Psoas muscle (tissue), 8 donors: ENCODE data around the gene CAB39. TPM values are rescaled to one million over a fixed set of nuclear protein-coding genes. Genes with fewer than 3 reads are reported as not detected.

Source experiments
- ATAC-seq, 4 donors: fragments of 200-7000 bp; cut with Tn5 transposase; one replicate each; pipeline ENCODE4 v1.9.1; 2020; ENCODE audit warnings: moderate library complexity in 3 of 4, mild to moderate bottlenecking in 2 of 4
- DNase-seq, 2 donors: peaks; one replicate each; pipeline ENCODE4 v3.0.0-alpha.2; 2020
- H3K27ac ChIP-seq: fragments of 200-600 bp; one replicate; pipeline ENCODE4 v1.8.0; 2022
- H3K27me3 ChIP-seq, 3 donors: fragments of 200-600 bp in 1 of 3; one replicate each; pipeline versions ENCODE4 v1.6.1 to v1.8.0; 2013 to 2022; ENCODE audit warnings: low read length in 2 of 3, mild to moderate bottlenecking in 2 of 3, moderate library complexity in 1 of 3; ENCODE audit not compliant: insufficient read depth in 3 of 3
- H3K36me3 ChIP-seq, 2 donors: fragments of 200-600 bp in 1 of 2; one replicate each; pipeline versions ENCODE4 v1.6.1 to v1.8.0; 2013 to 2022; ENCODE audit warnings: low read depth in 1 of 2, mild to moderate bottlenecking in 1 of 2, moderate library complexity in 1 of 2; ENCODE audit not compliant: insufficient read depth in 1 of 2
- H3K4me1 ChIP-seq: fragments of 200-600 bp; one replicate; pipeline ENCODE4 v1.8.0; 2022
- H3K4me3 ChIP-seq: fragments of 200-600 bp; one replicate; pipeline ENCODE4 v1.8.0; 2022; ENCODE audit warnings: mild to moderate bottlenecking
- H3K9me3 ChIP-seq: fragments of 200-600 bp; one replicate; pipeline ENCODE4 v1.8.0; 2022
- CTCF ChIP-seq: fragments of 200-600 bp; IDR thresholded peaks from one replicate; pipeline ENCODE4 v1.8.0; 2022; ENCODE audit warnings: antibody characterized with exemption
- WGBS, 3 donors: extraction: QIAGEN DNeasy Blood & Tissue Kit; methylation state at CpG; one replicate each; pipeline versions ENCODE4 v1.1.6 to v1.1.7; 2013; 5-methylcytosine and 5-hydroxymethylcytosine counted together
- intact Hi-C, 2 donors: fragments of 100-400 bp; cut with DNase I; formaldehyde crosslinking; loops; one replicate each; pipeline versions ENCODE4 v1.11.0 to v1.14.2; 2022
- polyA plus RNA-seq, 3 donors: library from polyadenylated mRNA; stranded (reverse); fragments of 200-250 nt; gene quantifications; one replicate each; pipeline ENCODE4 v1.2.3, GENCODE V29; 2013
- total RNA-seq, 4 donors: library from RNA; stranded (reverse); fragmentation: NEBNext Ultra II Directional in 2 of 4; extraction: Animal tissue kit (Norgen Biotek cat#: 25700) in 2 of 4; gene quantifications; one replicate each; pipeline versions ENCODE4 v1.2.1 to v1.2.4, GENCODE V29; 2021 to 2023
- donor health status: healthy with polysubstance abuse.
- donor health status: DM: no; HTN: no; CAD: no; lungs with moderate emphysema.
- donor health status: Bipolar disorder and iron deficiency.
- donor health status: healthy.
- donor health status: DM: yes; HTN: yes; CAD: no.
- donor health status: DM: no; HTN: no; CAD: no.
- donor health status: DM: no; HTN: no; CAD: no.
- donor health status: DM: yes; HTN: yes; CAD: no.

The CAB39 gene
- total and polyA plus RNA-seq, 7 donors: 36.0 to 166 (median 123) TPM

DNA sequence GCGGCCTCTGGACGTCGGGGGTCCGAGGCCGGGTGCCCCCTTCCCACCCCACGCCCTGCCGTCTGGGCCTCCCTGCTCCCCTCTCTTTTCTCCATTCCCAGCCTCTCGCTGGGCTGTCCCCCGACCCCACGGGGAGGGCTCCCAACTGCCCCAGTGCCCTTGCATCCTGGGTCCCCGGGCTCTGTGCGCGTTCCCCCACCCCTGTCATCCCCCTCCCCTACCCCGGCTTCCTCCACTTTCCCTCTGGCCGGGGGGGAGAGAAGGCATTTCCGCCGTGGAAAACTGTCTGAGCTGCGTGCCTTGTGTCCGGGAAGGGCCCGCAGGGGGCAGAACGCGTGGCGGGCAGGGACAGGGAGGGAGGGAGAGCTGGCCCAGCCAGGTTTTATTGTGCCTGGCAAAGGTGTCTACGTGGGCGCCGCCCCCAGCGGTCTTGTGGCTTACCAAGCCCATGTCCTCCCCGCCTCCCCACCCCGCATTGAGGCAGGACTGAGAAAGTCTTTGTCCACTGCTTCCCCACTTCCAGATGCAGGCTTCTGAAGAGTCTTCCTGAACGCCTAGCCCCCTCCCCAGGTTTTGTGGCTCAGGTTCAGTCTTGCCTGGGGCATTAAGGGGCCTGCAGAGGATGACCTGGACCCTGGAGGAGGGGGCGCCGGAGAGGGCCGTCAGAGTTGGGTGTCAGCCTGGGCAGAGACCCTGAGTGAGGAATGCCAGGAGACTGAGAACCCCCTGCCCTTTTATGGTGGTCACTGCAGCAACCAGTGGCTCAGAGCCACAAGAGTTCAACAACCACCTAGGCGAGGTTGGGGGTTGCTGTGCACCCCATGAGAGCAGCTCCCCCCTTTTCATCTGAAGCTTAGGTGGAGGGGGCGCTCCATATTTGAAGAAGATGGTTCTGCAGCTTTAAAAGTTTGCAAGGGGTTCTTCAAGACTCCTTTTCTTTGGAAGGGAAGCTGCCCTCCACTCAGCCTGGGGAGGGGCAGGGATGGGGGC lies 153.4 kb downstream of the CAB39 start:
- DNase-seq: peak in 1 of 2 donors; percentile 62
- Histone ChIP-seq H3K9me3 (no peaks in the 10 kb centered on the region), H3K27me3 (peaks cover 0 to 34% (median 11%) of the 10 kb centered on the region in 3 donors), H3K4me1 (peaks cover 9% of the 10 kb centered on the region), H3K4me3 (peak overlapping the region; percentile 61), H3K27ac (no peak overlapping the region), H3K36me3 (no peaks in the 10 kb centered on the region)
- WGBS, 3 donors: 32 to 43% (median 37%) methylated on average over 27 to 35 of the region's 35 CpGs
- peak in 1 of 4 donors; percentile 5 for ATAC-seq
- no peak for TF ChIP-seq CTCF
- intact Hi-C loops: no loop called here

- H3K27me3 ChIP-seq: peaks cover 0 to 29% (median 11%) of the 10 kb centered on the region in 3 donors
- no peak overlapping the region for H3K4me3 ChIP-seq
- no peak for TF ChIP-seq CTCF
- H3K9me3 ChIP-seq: no peaks in the 10 kb centered on the region
- DNase-seq (peak in 1 of 2 donors; percentile 64), ATAC-seq (peak in 1 of 4 donors; percentile 33)
- H3K27ac ChIP-seq: no peak overlapping the region
- intact Hi-C loops: no loop called here
- 22 to 43% (median 23%) methylated on average over 12 to 13 of the region's 13 CpGs for WGBS, 3 donors
- H3K36me3 ChIP-seq: no peaks in the 10 kb centered on the region
- peaks cover 15% of the 10 kb centered on the region for H3K4me1 ChIP-seq
These were observed 154.3 kb downstream of the CAB39 start for GRCh38 chr2:230866756-230867523.

GRCh38 chr2:230868161-230868946 lies 155.7 kb downstream of the CAB39 start:
- intact Hi-C loops: no loop called here
- H3K4me1 ChIP-seq: peaks cover 15% of the 10 kb centered on the region
- H3K27me3 ChIP-seq: peaks cover 0 to 18% (median 11%) of the 10 kb centered on the region in 3 donors
- 69 to 82% (median 72%) methylated on average over 14 to 15 of the region's 15 CpGs for WGBS, 3 donors
- TF ChIP-seq CTCF: no peak
- H3K4me3 ChIP-seq: no peak overlapping the region
- DNase-seq (no peak), ATAC-seq (no peak)
- no peak overlapping the region for H3K27ac ChIP-seq
- H3K36me3 ChIP-seq: no peaks in the 10 kb centered on the region
- no peaks in the 10 kb centered on the region for H3K9me3 ChIP-seq
